SK-N-SH (cell line): ENCODE results near the gene RBMS3. TPM values are rescaled to one million over a fixed set of nuclear protein-coding genes. Genes with fewer than 3 reads are reported as not detected.
A peak's percentile ranks its signal among the peaks of the same experiment; 100 is the strongest.

Experiments
- CTCF ChIA-PET: fragments of 300-600, 350-600 bp; formaldehyde crosslinking; extraction: SDS; loops from one replicate; lab custom pipeline; 2021; lab: Yijun Ruan, JAX
- POLR2A ChIA-PET: fragments of 350-600 bp; sonication (Branson Sonifier 250); formaldehyde crosslinking; extraction: SDS; loops from one replicate; lab custom pipeline; 2020; ENCODE audit warnings: antibody characterized with exemption, inconsistent platforms; lab: Yijun Ruan, JAX
- DNase-seq: peaks from one replicate; pipeline ENCODE4 v3.0.0; 2012
- H2AFZ ChIP-seq: fragments of 200-600 bp; sonication (generic); 2 replicates; pipeline ENCODE4 v1.8.1; 2016; ENCODE audit warnings: antibody characterized with exemption, mild to moderate bottlenecking, low read depth
- H3F3A ChIP-seq: fragments of 200-600 bp; sonication (generic); replicated peaks from 2 replicates; pipeline ENCODE3; 2016; ENCODE audit warnings: antibody characterized with exemption, mild to moderate bottlenecking; ENCODE audit not compliant: insufficient read depth
- H3K27ac ChIP-seq, 2 experiments: fragments of 200-500 bp in 1 of 2; fragments of 200-600 bp in 1 of 2; sonication (Bioruptor generic) in 1 of 2; sonication (generic), shearing (Covaris generic) in 1 of 2; 2 replicates each; pipeline versions ENCODE4 v1.5.1 to v1.6.1; 2014 to 2016; ENCODE audit warnings: low read depth in 2 of 2, inconsistent platforms in 1 of 2, low read length in 1 of 2, mild to moderate bottlenecking in 1 of 2, mixed read lengths in 1 of 2
- H3K27me3 ChIP-seq: fragments of 200-600 bp; sonication (generic), shearing (Covaris generic); 2 replicates; pipeline ENCODE4 v1.6.1; 2016; ENCODE audit warnings: mixed run types; ENCODE audit not compliant: insufficient read depth
- H3K36me3 ChIP-seq, 2 experiments: fragments of 200-500 bp in 1 of 2; fragments of 200-600 bp in 1 of 2; sonication (Bioruptor generic) in 1 of 2; sonication (generic) in 1 of 2; replicated peaks in 1 of 2; 2 replicates each; pipeline versions ENCODE3 to v1.5.1; 2014 to 2016; ENCODE audit warnings: low read length in 1 of 2, mild to moderate bottlenecking in 1 of 2; ENCODE audit not compliant: insufficient read depth in 2 of 2, control insufficient read depth in 1 of 2
- H3K4me1 ChIP-seq, 2 experiments: fragments of 200-500 bp in 1 of 2; fragments of 200-600 bp in 1 of 2; sonication (Bioruptor generic) in 1 of 2; sonication (generic), shearing (Covaris generic) in 1 of 2; 2 replicates each; pipeline versions ENCODE4 v1.5.1 to v1.6.1; 2014 to 2016; ENCODE audit warnings: low read depth in 1 of 2, low read length in 1 of 2, mixed run types in 1 of 2; ENCODE audit not compliant: insufficient read depth in 2 of 2, control insufficient read depth in 1 of 2
- H3K4me2 ChIP-seq: fragments of 200-600 bp; sonication (generic), shearing (Covaris generic); 2 replicates; pipeline ENCODE4 v1.6.1; 2017; ENCODE audit warnings: mixed run types
- H3K4me3 ChIP-seq, 2 experiments: fragments of 200-500 bp in 1 of 2; fragments of 200-600 bp in 1 of 2; sonication (Bioruptor generic) in 1 of 2; sonication (generic), shearing (Covaris generic) in 1 of 2; 2 replicates each; pipeline versions ENCODE4 v1.5.1 to v1.8.1; 2014 to 2016; ENCODE audit warnings: low read depth in 2 of 2, inconsistent platforms in 1 of 2, low read length in 1 of 2, mild to moderate bottlenecking in 1 of 2, mixed read lengths in 1 of 2, moderate library complexity in 1 of 2
- H3K79me2 ChIP-seq: fragments of 200-600 bp; sonication (generic); 2 replicates; pipeline ENCODE4 v1.8.1; 2017; ENCODE audit warnings: mild to moderate bottlenecking; ENCODE audit not compliant: insufficient read depth
- H3K9ac ChIP-seq: fragments of 200-600 bp; sonication (generic); 2 replicates; pipeline ENCODE4 v1.6.1; 2017; ENCODE audit warnings: mixed run types
- H3K9me2 ChIP-seq: fragments of 200-600 bp; sonication (generic); 2 replicates; pipeline ENCODE4 v1.6.1; 2017; ENCODE audit warnings: mixed run types
- H3K9me3 ChIP-seq: fragments of 200-600 bp; sonication (generic); 2 replicates; pipeline ENCODE4 v1.6.1; 2017; ENCODE audit warnings: mixed run types, mild to moderate bottlenecking, moderate library complexity
- H4K20me1 ChIP-seq: fragments of 200-600 bp; sonication (generic); 2 replicates; pipeline ENCODE4 v1.6.1; 2017; ENCODE audit warnings: mild to moderate bottlenecking, mixed run types; ENCODE audit not compliant: insufficient read depth
- CHD2 ChIP-seq: fragments of 150-350 bp; IDR thresholded peaks from 2 replicates; pipeline ENCODE4 v1.6.1; 2018; ENCODE audit warnings: low read length; ENCODE audit not compliant: partially characterized antibody
- EP300 ChIP-seq, 2 experiments: IDR thresholded peaks; 2 replicates each; pipeline versions ENCODE4 v1.4.0 to v1.6.1; 2012; ENCODE audit warnings: borderline replicate concordance in 1 of 2, low read depth in 1 of 2, low read length in 1 of 2
- EZH2phosphoT487 ChIP-seq: fragments of 200-600 bp; sonication (generic); IDR thresholded peaks from 2 replicates; pipeline ENCODE4 v1.6.1; 2017; ENCODE audit warnings: low read depth, mixed run types, mild to moderate bottlenecking, antibody characterized with exemption, moderate library complexity, borderline replicate concordance
- FOSL2 ChIP-seq: IDR thresholded peaks from 2 replicates; pipeline ENCODE4 v1.4.0; 2012; ENCODE audit warnings: low read depth, mild to moderate bottlenecking, moderate library complexity, borderline replicate concordance
- FOXM1 ChIP-seq: IDR thresholded peaks from 2 replicates; pipeline ENCODE4 v1.4.0; 2012; ENCODE audit warnings: low read depth, mild to moderate bottlenecking
- GABPA ChIP-seq: IDR thresholded peaks from 2 replicates; pipeline ENCODE4 v1.4.0; 2012; ENCODE audit warnings: low read depth, mild to moderate bottlenecking
- JUND ChIP-seq: IDR thresholded peaks from 2 replicates; pipeline ENCODE4 v1.4.0; 2012
- MEF2A ChIP-seq: IDR thresholded peaks from 2 replicates; pipeline ENCODE4 v1.4.0; 2012; ENCODE audit warnings: low read depth, borderline replicate concordance
- MXI1 ChIP-seq: IDR thresholded peaks from 2 replicates; pipeline ENCODE4 v1.6.1; 2012; ENCODE audit warnings: mild to moderate bottlenecking, low read depth, low read length, improper control_type of control experiment
- NFIC ChIP-seq: IDR thresholded peaks from 2 replicates; pipeline ENCODE4 v1.4.0; 2012; ENCODE audit warnings: borderline replicate concordance
- NRF1 ChIP-seq: IDR thresholded peaks from 2 replicates; pipeline ENCODE4 v1.6.1; 2012; ENCODE audit warnings: low read depth, mild to moderate bottlenecking, low read length
- PBX3 ChIP-seq: IDR thresholded peaks from 2 replicates; pipeline ENCODE4; 2012
- RCOR1 ChIP-seq: fragments of 150-350 bp; IDR thresholded peaks from 2 replicates; pipeline ENCODE4 v1.6.1; 2017; ENCODE audit warnings: antibody characterized with exemption, low read length
- RXRA ChIP-seq: IDR thresholded peaks from 2 replicates; pipeline ENCODE4 v1.4.0; 2012; ENCODE audit warnings: low read depth, mild to moderate bottlenecking, borderline replicate concordance
- TCF12 ChIP-seq: IDR thresholded peaks from 2 replicates; pipeline ENCODE4 v1.4.0; 2012
- TEAD4 ChIP-seq: IDR thresholded peaks from 2 replicates; pipeline ENCODE4 v1.4.0; 2012; ENCODE audit warnings: mild to moderate bottlenecking, borderline replicate concordance; ENCODE audit not compliant: insufficient read depth
- WGBS: methylation state at CpG from one replicate; pipeline ENCODE4 v1.1.6; 2017; ENCODE audit warnings: low lambda C conversion rate; 5-methylcytosine and 5-hydroxymethylcytosine counted together
- polyA plus RNA-seq, 3 experiments: library from polyadenylated mRNA; depleted of rRNA; stranded (reverse); fragments of >200 nt; gene quantifications; 2 replicates each; pipeline ENCODE4 v1.2.3, GENCODE V29; 2012
- TF ChIP-seq, protein P1 (sequence below): IDR thresholded peaks from 2 replicates; pipeline ENCODE4 v1.4.0; 2012; ENCODE audit warnings: low read depth, borderline replicate concordance
- TF ChIP-seq, protein P2 (sequence below): fragments of 150-350 bp; IDR thresholded peaks from 2 replicates; pipeline ENCODE4 v1.6.1; 2017; ENCODE audit warnings: antibody characterized with exemption, low read length, low read depth, borderline replicate concordance
- TF ChIP-seq, protein P3 (sequence below): fragments of 200-600 bp; sonication (generic); IDR thresholded peaks from 2 replicates; pipeline ENCODE4 v1.6.1; 2017; ENCODE audit warnings: antibody characterized with exemption, mild to moderate bottlenecking, moderate library complexity

The RBMS3 gene
- polyA plus RNA-seq, 1 of the 3 experiments (the other 2 are of a cell fraction): 8.2 TPM

- TF ChIP-seq JUND (no peak), TEAD4 (no peak), NRF1 (no peak), RXRA (no peak), TCF12 (no peak), PBX3 (no peak), FOXM1 (no peak), FOSL2 (no peak), RCOR1 (no peak), NFIC (no peak), EZH2phosphoT487 (no peak), MXI1 (no peak)
- TF ChIP-seq, protein P1, sequence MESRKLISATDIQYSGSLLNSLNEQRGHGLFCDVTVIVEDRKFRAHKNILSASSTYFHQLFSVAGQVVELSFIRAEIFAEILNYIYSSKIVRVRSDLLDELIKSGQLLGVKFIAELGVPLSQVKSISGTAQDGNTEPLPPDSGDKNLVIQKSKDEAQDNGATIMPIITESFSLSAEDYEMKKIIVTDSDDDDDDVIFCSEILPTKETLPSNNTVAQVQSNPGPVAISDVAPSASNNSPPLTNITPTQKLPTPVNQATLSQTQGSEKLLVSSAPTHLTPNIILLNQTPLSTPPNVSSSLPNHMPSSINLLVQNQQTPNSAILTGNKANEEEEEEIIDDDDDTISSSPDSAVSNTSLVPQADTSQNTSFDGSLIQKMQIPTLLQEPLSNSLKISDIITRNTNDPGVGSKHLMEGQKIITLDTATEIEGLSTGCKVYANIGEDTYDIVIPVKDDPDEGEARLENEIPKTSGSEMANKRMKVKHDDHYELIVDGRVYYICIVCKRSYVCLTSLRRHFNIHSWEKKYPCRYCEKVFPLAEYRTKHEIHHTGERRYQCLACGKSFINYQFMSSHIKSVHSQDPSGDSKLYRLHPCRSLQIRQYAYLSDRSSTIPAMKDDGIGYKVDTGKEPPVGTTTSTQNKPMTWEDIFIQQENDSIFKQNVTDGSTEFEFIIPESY: no peak
- TF ChIP-seq, protein P2, sequence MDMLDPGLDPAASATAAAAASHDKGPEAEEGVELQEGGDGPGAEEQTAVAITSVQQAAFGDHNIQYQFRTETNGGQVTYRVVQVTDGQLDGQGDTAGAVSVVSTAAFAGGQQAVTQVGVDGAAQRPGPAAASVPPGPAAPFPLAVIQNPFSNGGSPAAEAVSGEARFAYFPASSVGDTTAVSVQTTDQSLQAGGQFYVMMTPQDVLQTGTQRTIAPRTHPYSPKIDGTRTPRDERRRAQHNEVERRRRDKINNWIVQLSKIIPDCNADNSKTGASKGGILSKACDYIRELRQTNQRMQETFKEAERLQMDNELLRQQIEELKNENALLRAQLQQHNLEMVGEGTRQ: no peak
- 24% methylated on average over 2 of the region's 2 CpGs for WGBS
- H2AFZ ChIP-seq: no peak overlapping the region
- peaks cover 9 to 13% of the 10 kb centered on the region in 2 experiments; a peak in 3 of 4 replicates for H3K4me1 ChIP-seq
- POLR2A ChIA-PET: no interaction called here
- CTCF ChIA-PET: no interaction called here
- no peaks in the 10 kb centered on the region for H3K27me3 ChIP-seq
- no peaks in the 10 kb centered on the region for H3K9me3 ChIP-seq
- H3K4me2 ChIP-seq: no peak overlapping the region
- peaks cover 10% of the 10 kb centered on the region; the same call in 1 of the 2 replicates for H3K79me2 ChIP-seq
- H3K9ac ChIP-seq: no peak overlapping the region
- peaks cover 9% of the 10 kb centered on the region for H3F3A ChIP-seq
- H3K4me3 ChIP-seq: no peak overlapping the region
- no peaks in the 10 kb centered on the region for H3K9me2 ChIP-seq
- H3K27ac ChIP-seq: peak overlapping the region in 1 of 2 experiments; percentile 62; a peak in 2 of 4 replicates
- H4K20me1 ChIP-seq: no peaks in the 10 kb centered on the region
- no peak for DNase-seq
- H3K36me3 ChIP-seq: peaks cover 14 to 31% of the 10 kb centered on the region in 2 experiments
Observed at GRCh38 chr3:29554566-29554965, 273.7 kb downstream of the RBMS3 start.

DNA sequence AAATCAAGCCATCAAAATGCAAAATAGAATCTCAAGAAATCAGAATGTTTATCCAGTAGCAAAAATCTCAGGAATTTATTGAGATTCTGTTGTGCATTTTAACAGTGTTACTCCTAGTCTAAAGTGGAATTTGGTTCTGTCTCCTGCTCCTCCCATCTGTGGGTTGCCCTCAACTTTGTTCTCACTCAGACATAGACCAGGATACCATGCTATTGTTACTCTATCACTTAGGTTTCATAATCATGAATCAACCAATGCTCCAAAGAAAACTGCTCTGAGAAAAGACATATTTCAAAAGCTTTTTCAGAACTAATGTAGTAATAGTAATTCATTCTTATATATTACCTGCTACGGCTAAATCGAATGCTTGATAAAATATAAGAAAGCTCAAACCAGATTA, 274.7 kb downstream of the RBMS3 start:
- peaks cover 14% of the 10 kb centered on the region; the same call in 1 of the 2 replicates for H3K79me2 ChIP-seq
- no peak overlapping the region for H3K4me3 ChIP-seq
- no peaks in the 10 kb centered on the region for H4K20me1 ChIP-seq
- TF ChIP-seq RCOR1 (no peak), MXI1 (no peak), MEF2A (no peak), GABPA (no peak), FOSL2 (no peak), EP300 (IDR thresholded peaks at IDR 0.05; ENCODE audit: borderline replicate concordance in 1 of 2, low read depth in 1 of 2, low read length in 1 of 2) (no peak), NRF1 (no peak), CHD2 (no peak), TEAD4 (no peak), FOXM1 (no peak)
- TF ChIP-seq, protein P3, sequence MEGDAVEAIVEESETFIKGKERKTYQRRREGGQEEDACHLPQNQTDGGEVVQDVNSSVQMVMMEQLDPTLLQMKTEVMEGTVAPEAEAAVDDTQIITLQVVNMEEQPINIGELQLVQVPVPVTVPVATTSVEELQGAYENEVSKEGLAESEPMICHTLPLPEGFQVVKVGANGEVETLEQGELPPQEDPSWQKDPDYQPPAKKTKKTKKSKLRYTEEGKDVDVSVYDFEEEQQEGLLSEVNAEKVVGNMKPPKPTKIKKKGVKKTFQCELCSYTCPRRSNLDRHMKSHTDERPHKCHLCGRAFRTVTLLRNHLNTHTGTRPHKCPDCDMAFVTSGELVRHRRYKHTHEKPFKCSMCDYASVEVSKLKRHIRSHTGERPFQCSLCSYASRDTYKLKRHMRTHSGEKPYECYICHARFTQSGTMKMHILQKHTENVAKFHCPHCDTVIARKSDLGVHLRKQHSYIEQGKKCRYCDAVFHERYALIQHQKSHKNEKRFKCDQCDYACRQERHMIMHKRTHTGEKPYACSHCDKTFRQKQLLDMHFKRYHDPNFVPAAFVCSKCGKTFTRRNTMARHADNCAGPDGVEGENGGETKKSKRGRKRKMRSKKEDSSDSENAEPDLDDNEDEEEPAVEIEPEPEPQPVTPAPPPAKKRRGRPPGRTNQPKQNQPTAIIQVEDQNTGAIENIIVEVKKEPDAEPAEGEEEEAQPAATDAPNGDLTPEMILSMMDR: no peak
- CTCF ChIA-PET: no interaction called here
- no peak for DNase-seq
- POLR2A ChIA-PET: no interaction called here
- H3K27me3 ChIP-seq: no peaks in the 10 kb centered on the region
- peaks cover 17 to 26% of the 10 kb centered on the region in 2 experiments for H3K36me3 ChIP-seq
- no peak overlapping the region for H3K4me2 ChIP-seq
- H3K9ac ChIP-seq: no peak overlapping the region
- H3K9me3 ChIP-seq: no peaks in the 10 kb centered on the region
- H3K4me1 ChIP-seq: peaks cover 9 to 13% of the 10 kb centered on the region in 2 experiments; a peak in 3 of 4 replicates
- no peaks in the 10 kb centered on the region for H3K9me2 ChIP-seq
- peaks cover 9% of the 10 kb centered on the region for H3F3A ChIP-seq
- H2AFZ ChIP-seq: no peak overlapping the region
- 94% methylated on average over 2 of the region's 2 CpGs for WGBS
- H3K27ac ChIP-seq: 0 out of 4 replicates have a peak overlapping the region, but pooled peaks of 1 of the 2 experiments have one; percentile 39
